ENCODE results near the gene TCF15. TPM values are rescaled to one million over a fixed set of nuclear protein-coding genes. Genes with fewer than 3 reads are reported as not detected.
A peak's percentile ranks its signal among the peaks of the same experiment; 100 is the strongest.

TCF15 gene
- total RNA-seq, 5 donors from 2014 or later (not counting 1 experiment from before 2014, with no cell fraction given), result not detected

GRCh38 chr20:650281-650680 is 40.2 kb upstream of the TCF15 start:
- ChIA-PET CTCF (no interaction called here), POLR2A (no interaction called here)
- DNase-seq (no peak), ATAC-seq (replicated peaks in 1 of 4) (no peak)
- H3K4me1 Mint-ChIP-seq, result peaks cover 9 to 43% (median 30%) of the 10 kb centered on the region in 3 donors
- no peak overlapping the region for H3K4me3 Mint-ChIP-seq
- H3K27ac Mint-ChIP-seq, result no peak overlapping the region
- no peaks in the 10 kb centered on the region for H3K9me3 Mint-ChIP-seq
- peaks cover 0 to 25% of the 10 kb centered on the region in 2 experiments for H3K4me1 ChIP-seq (ENCODE audit: control insufficient read depth in 1 of 2, extremely low read depth in 1 of 2, insufficient read depth in 2 of 2, low read length in 2 of 2)
- peaks cover 15% of the 10 kb centered on the region for H3K36me3 Mint-ChIP-seq
- H3K4me3 ChIP-seq (ENCODE audit: control insufficient read depth in 1 of 2, extremely low read depth in 1 of 2, low read length in 1 of 2), result no peak overlapping the region
- H3K27me3 Mint-ChIP-seq, result peaks cover 0 to 10% of the 10 kb centered on the region in 2 donors
- H3K36me3 ChIP-seq (ENCODE audit: control insufficient read depth in 2 of 2, extremely low read depth in 1 of 2, insufficient read depth in 1 of 2, low read length in 1 of 2), result peaks cover 0 to 4% of the 10 kb centered on the region in 2 donors
- 100% methylated on average over 5 of the region's 5 CpGs for WGBS (ENCODE audit: insufficient coverage)
- H3K27me3 ChIP-seq (replicated peaks in 1 of 2; ENCODE audit: control insufficient read depth in 2 of 2, extremely low read depth in 1 of 2, insufficient read depth in 2 of 2, low read length in 1 of 2), result peaks cover 0 to 2% of the 10 kb centered on the region in 2 experiments
- H3K9me3 ChIP-seq, result no peaks in the 10 kb centered on the region
- H3K27ac ChIP-seq (ENCODE audit: low read length), result no peak overlapping the region

GRCh38 chr20:647479-648019 is 37.4 kb upstream of the TCF15 start:
- H3K4me3 Mint-ChIP-seq, result no peak overlapping the region
- Histone ChIP-seq H3K4me1 (ENCODE audit: control insufficient read depth in 1 of 2, extremely low read depth in 1 of 2, insufficient read depth in 2 of 2, low read length in 2 of 2) (peaks cover 0 to 24% of the 10 kb centered on the region in 2 experiments), H3K27ac (ENCODE audit: low read length) (no peak overlapping the region), H3K9me3 (no peaks in the 10 kb centered on the region), H3K4me3 (ENCODE audit: control insufficient read depth in 1 of 2, extremely low read depth in 1 of 2, low read length in 1 of 2) (no peak overlapping the region), H3K27me3 (replicated peaks in 1 of 2; ENCODE audit: control insufficient read depth in 2 of 2, extremely low read depth in 1 of 2, insufficient read depth in 2 of 2, low read length in 1 of 2) (peaks cover 0 to 22% of the 10 kb centered on the region in 2 experiments), H3K36me3 (ENCODE audit: control insufficient read depth in 2 of 2, extremely low read depth in 1 of 2, insufficient read depth in 1 of 2, low read length in 1 of 2) (peaks cover 0 to 4% of the 10 kb centered on the region in 2 donors)
- ATAC-seq (replicated peaks in 1 of 4) (no peak), DNase-seq (no peak)
- ChIA-PET POLR2A (no interaction called here), CTCF (no interaction called here)
- no peaks in the 10 kb centered on the region for H3K9me3 Mint-ChIP-seq
- H3K27me3 Mint-ChIP-seq, result peaks cover 17 to 22% of the 10 kb centered on the region in 2 donors
- WGBS (ENCODE audit: insufficient coverage), result 100% methylated on average over 1 of the region's 2 CpGs
- peaks cover 9 to 36% (median 23%) of the 10 kb centered on the region in 3 donors for H3K4me1 Mint-ChIP-seq
- H3K36me3 Mint-ChIP-seq, result peaks cover 15% of the 10 kb centered on the region
- no peak overlapping the region for H3K27ac Mint-ChIP-seq

- peaks cover 15% of the 10 kb centered on the region for H3K36me3 Mint-ChIP-seq
These were observed 36.7 kb upstream of the TCF15 start for GRCh38 chr20:646868-647233.

GRCh38 chr20:646107-646867 is 36.2 kb upstream of the TCF15 start:
- H3K27me3 ChIP-seq (replicated peaks in 1 of 2; ENCODE audit: control insufficient read depth in 2 of 2, extremely low read depth in 1 of 2, insufficient read depth in 2 of 2, low read length in 1 of 2), result peaks cover 0 to 22% of the 10 kb centered on the region in 2 experiments
- no peaks in the 10 kb centered on the region for H3K9me3 ChIP-seq
- peaks cover 0 to 15% of the 10 kb centered on the region in 2 experiments for H3K4me1 ChIP-seq (ENCODE audit: control insufficient read depth in 1 of 2, extremely low read depth in 1 of 2, insufficient read depth in 2 of 2, low read length in 2 of 2)
- Mint-ChIP-seq H3K9me3 (no peaks in the 10 kb centered on the region), H3K4me3 (no peak overlapping the region), H3K27ac (no peak overlapping the region), H3K36me3 (peaks cover 15% of the 10 kb centered on the region), H3K27me3 (peaks cover 18 to 20% of the 10 kb centered on the region in 2 donors), H3K4me1 (peaks cover 1 to 27% (median 15%) of the 10 kb centered on the region in 3 donors)
- H3K36me3 ChIP-seq (ENCODE audit: control insufficient read depth in 2 of 2, extremely low read depth in 1 of 2, insufficient read depth in 1 of 2, low read length in 1 of 2), result peaks cover 0 to 4% of the 10 kb centered on the region in 2 donors
- POLR2A ChIA-PET, result no interaction called here
- WGBS (ENCODE audit: insufficient coverage), result 92% methylated on average over 7 of the region's 10 CpGs
- no peak overlapping the region for H3K27ac ChIP-seq (ENCODE audit: low read length)
- CTCF ChIA-PET, result interaction anchor here (0.6 to 1.4 kb wide), 4 partner anchors 10 to 187 kb away, joined by 3 to 6 read pairs (median 4); partner anchors contain the start of gene CSNK2A1 (in 1 of the 2)
- ATAC-seq (replicated peaks in 1 of 4), result no peak
- H3K4me3 ChIP-seq (ENCODE audit: control insufficient read depth in 1 of 2, extremely low read depth in 1 of 2, low read length in 1 of 2), result no peak overlapping the region
- no peak for DNase-seq

More at GRCh38 chr20:646868-647233, 36.7 kb upstream of the TCF15 start:
- H3K27ac Mint-ChIP-seq, result no peak overlapping the region
- no peak overlapping the region for H3K27ac ChIP-seq (ENCODE audit: low read length)
- peaks cover 17 to 20% of the 10 kb centered on the region in 2 donors for H3K27me3 Mint-ChIP-seq
- no peaks in the 10 kb centered on the region for H3K9me3 Mint-ChIP-seq
- H3K36me3 ChIP-seq (ENCODE audit: control insufficient read depth in 2 of 2, extremely low read depth in 1 of 2, insufficient read depth in 1 of 2, low read length in 1 of 2), result peaks cover 0 to 4% of the 10 kb centered on the region in 2 donors
- H3K4me3 Mint-ChIP-seq, result no peak overlapping the region
- peaks cover 0 to 22% of the 10 kb centered on the region in 2 experiments for H3K27me3 ChIP-seq (replicated peaks in 1 of 2; ENCODE audit: control insufficient read depth in 2 of 2, extremely low read depth in 1 of 2, insufficient read depth in 2 of 2, low read length in 1 of 2)
- no peak overlapping the region for H3K4me3 ChIP-seq (ENCODE audit: control insufficient read depth in 1 of 2, extremely low read depth in 1 of 2, low read length in 1 of 2)
- ChIA-PET CTCF (interaction anchor here in 1 of 2 donors (0.7 kb wide), 1 partner anchor 11 kb away, joined by 4 read pairs; no protein-coding TSS in a partner anchor), POLR2A (no interaction called here)
- peaks cover 0 to 19% of the 10 kb centered on the region in 2 experiments for H3K4me1 ChIP-seq (ENCODE audit: control insufficient read depth in 1 of 2, extremely low read depth in 1 of 2, insufficient read depth in 2 of 2, low read length in 2 of 2)
- 100% methylated on average over 1 of the region's 2 CpGs for WGBS (ENCODE audit: insufficient coverage)
- no peak for ATAC-seq (replicated peaks in 1 of 4)
- peaks cover 7 to 29% (median 16%) of the 10 kb centered on the region in 3 donors for H3K4me1 Mint-ChIP-seq
- no peaks in the 10 kb centered on the region for H3K9me3 ChIP-seq
- DNase-seq, result no peak

- Histone ChIP-seq H3K9me3 (no peaks in the 10 kb centered on the region), H3K4me1 (ENCODE audit: control insufficient read depth in 1 of 2, extremely low read depth in 1 of 2, insufficient read depth in 2 of 2, low read length in 2 of 2) (peaks cover 0 to 15% of the 10 kb centered on the region in 2 experiments), H3K27me3 (replicated peaks in 1 of 2; ENCODE audit: control insufficient read depth in 2 of 2, extremely low read depth in 1 of 2, insufficient read depth in 2 of 2, low read length in 1 of 2) (peaks cover 0 to 22% of the 10 kb centered on the region in 2 experiments), H3K36me3 (ENCODE audit: control insufficient read depth in 2 of 2, extremely low read depth in 1 of 2, insufficient read depth in 1 of 2, low read length in 1 of 2) (peaks cover 0 to 4% of the 10 kb centered on the region in 2 donors), H3K27ac (ENCODE audit: low read length) (no peak overlapping the region), H3K4me3 (ENCODE audit: control insufficient read depth in 1 of 2, extremely low read depth in 1 of 2, low read length in 1 of 2) (no peak overlapping the region)
- ATAC-seq (replicated peaks in 1 of 4) (peak; percentile 63 to 72 (median 70)), DNase-seq (peak in 33 of 35 experiments; percentile 23 to 78 (median 45))
- Mint-ChIP-seq H3K4me1 (peaks cover 0 to 23% (median 14%) of the 10 kb centered on the region in 3 donors), H3K36me3 (peaks cover 15% of the 10 kb centered on the region), H3K4me3 (no peak overlapping the region), H3K9me3 (no peaks in the 10 kb centered on the region), H3K27me3 (peaks cover 18 to 23% of the 10 kb centered on the region in 2 donors), H3K27ac (peak overlapping the region in 1 of 2 donors; percentile 34)
- 10% methylated on average over 16 of the region's 20 CpGs for WGBS (ENCODE audit: insufficient coverage)
- CTCF ChIA-PET, result interaction anchor here (0.6 to 1.4 kb wide), 3 partner anchors 73 to 186 kb away, joined by 3 to 6 read pairs (median 3); partner anchors contain the start of gene CSNK2A1 (in 1 of the 2)
- POLR2A ChIA-PET, result no interaction called here
These were observed 35.4 kb upstream of the TCF15 start for GRCh38 chr20:645318-646106.
